ENCODE measurements around the gene MS4A3.
"Not testable (repeated sequence)": the region's sequence is repeated elsewhere in the genome, so short reads cannot be mapped to it uniquely, and the experiment has no call there.

Gene MS4A3

DNA sequence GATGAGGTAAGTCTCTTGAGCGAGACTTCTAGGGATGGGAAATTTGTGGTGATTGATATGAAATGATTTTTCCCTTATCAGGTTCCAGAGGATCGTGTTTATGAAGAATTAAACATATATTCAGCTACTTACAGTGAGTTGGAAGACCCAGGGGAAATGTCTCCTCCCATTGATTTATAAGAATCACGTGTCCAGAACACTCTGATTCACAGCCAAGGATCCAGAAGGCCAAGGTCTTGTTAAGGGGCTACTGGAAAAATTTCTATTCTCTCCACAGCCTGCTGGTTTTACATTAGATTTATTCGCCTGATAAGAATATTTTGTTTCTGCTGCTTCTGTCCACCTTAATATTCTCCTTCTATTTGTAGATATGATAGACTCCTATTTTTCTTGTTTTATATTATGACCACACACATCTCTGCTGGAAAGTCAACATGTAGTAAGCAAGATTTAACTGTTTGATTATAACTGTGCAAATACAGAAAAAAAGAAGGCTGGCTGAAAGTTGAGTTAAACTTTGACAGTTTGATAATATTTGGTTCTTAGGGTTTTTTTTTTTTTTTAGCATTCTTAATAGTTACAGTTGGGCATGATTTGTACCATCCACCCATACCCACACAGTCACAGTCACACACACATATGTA lies 39.1 kb downstream of the MS4A3 start:
- no peak for DNase-seq

DNA sequence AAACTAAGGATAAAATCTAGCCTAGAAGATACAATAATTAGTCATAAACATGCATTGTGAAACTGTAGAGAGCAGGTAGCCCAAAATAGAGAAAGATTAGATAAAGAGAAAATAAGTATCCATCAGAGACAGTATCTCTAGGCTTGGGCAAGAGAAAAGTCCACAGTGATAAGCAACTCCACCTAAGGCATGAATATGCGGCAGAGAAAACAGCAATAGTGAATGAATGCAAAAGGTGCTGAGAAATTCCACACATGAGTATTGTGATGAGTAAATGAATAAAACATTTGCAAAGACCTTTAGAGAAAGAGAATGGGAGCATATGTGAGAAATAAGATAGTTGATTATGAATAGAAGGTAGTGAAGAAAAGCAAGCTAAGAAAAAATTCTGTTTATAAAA lies 40.7 kb downstream of the MS4A3 start:
- no peak for DNase-seq

DNA sequence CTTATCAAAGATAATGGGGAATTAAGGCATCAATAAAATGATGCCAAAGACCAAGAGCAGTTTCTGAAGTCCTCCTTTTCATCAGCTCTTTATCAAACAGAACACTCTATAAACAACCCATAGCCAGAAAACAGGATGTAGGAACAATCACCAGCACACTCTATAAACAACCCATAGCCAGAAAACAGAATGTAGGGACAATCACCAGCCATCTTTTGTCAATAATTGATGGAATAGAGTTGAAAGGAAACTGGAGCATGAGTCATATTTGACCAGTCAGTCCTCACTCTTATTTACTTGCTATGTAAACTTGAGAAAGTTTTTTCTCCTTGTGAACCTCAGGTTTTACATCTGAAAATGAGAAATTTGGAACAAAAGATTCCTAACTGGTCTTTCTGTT lies 42.0 kb downstream of the MS4A3 start:
- no peak for DNase-seq

DNA sequence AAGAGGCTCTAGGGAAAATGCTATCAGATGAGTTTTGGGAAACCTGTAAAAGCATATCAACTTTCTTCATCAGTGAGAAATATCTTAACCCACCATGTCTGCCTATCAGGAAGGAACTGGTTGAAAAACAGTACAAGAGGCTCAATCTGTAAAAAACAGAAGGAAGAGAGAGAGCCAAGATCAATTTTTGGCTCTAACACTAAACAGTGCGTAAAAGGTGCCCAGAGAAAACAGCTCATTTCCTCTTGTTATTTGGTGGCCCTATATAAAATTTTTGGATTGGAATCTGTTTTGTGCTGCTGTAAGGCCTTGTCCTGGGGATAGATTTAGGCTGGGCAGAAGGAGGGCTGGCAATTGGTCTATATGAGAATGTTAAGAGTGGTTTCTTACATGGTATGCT lies 44.1 kb downstream of the MS4A3 start:
- DNase-seq, result no peak

DNA sequence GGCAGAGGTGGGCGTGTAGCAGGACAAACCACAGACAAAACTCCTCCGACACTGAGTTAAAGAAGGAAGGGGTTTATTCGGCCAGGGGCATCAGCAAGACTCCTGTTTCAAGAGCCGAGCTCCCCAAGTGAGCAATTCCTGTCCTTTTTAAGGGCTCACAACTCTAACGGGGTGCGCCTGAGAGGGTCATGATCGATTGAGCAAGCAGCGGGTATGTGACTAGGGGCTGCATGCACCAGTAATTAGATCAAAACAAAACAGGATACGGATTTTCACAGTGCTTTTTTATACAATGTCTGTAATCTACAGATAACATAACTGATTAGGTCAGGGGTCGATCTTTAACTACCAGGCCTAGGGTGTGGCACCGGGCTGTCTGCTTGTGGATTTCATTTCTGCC lies 44.9 kb downstream of the MS4A3 start:
- DNase-seq, result not testable (repeated sequence)

DNA sequence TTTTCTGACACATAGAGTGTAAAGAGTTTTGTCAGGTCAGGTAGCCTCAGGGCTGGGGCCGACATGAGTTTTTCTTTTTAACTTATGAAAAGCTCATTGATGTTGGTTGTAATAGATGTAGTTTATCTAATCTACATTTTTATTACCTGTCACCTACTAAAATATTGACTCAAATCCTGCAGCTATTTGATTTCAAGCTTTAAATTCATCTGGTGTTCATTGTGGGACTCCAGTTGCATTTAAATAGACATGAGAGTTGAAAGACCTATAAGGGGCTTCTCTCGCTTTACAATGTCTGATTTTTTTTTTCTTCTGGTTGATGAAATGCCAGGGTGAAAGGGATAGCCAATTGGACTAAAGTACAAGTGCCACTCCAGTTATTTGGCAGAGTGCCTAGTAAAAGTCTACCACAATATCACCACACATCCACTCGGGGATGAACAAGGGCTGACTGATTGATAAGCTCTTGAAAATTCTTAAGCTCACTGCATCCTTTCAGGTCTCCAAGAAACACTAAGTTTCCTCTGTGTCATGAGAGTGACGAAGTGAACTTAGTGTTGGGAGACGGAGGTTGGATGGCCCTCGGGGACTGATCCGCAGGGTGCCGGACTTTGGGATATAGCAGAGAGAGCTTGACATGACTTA lies 48.1 kb downstream of the MS4A3 start:
- DNase-seq, result not testable (repeated sequence)

DNA sequence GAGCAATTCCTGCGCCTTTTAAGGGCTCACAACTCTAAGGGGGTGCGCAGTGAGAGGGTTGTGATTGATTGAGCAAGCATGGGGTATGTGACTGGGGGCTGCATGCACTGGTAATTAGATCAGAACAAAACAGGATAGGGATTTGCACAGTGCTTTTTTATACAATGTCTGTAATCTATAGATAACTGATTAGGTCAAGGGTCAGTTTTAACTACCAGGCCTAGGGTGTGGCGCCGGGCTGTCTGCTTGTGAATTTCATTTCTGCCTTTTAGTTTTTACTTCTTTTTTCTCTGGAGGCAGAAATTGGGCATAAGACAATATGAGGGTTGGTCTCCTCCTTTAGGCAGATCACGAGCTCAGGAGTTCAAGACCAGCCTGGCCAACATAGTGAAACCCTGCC lies 52.2 kb downstream of the MS4A3 start:
- not testable (repeated sequence) for DNase-seq

DNA sequence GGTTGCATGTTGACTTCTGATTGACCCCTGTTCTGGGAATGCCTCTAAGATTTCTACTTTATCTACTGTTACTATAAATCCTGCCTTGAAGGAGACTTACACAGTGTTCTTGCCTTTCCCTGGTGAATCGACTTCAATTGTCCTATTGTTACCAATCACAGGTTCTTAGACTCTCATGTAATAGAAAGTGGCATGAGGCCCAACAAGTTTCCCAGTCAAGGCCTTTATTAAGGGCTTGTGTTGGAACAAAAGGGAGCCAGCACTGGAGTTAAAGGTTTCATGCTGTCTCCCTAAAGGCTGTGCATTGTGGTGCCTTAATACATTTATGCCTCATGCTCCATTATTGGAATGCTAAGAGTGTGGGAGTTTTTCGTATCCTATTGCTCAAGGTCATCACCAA lies 55.3 kb downstream of the MS4A3 start:
- no peak for DNase-seq

DNA sequence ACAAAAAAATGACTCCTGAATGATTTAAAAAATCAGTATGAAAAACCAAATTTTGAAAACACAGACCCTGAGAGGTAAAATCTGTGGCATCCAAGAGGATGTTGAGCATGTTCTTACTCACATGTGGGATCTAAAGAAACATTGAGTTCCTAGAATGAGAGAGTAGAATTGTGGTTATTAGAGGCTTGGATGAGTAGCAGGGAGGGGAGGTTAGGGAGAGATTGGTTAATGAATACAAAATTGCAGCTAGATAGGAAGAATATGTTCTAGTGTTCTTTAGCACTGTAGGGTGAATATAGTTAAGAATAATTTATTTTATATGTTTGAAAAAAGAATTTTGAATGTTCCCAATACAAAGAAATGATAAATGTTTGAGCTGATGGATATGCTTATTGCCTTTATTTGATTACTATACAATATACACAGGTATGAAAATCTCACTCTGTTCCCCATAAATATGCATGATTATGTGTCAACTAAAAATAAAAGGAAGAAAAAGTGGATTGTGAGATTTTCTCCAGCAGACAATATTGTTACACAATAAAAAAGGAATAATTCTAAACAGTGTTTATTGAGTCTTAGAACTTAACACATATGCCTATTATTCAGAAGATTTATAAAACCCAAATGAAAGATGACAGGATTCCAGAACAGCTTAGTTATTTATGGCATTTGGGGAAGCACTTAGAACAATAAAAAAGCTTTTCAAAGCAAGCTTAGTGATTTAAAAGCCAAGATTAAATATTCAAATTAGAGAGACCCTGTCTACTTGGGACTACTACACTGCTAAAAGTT lies 60.7 kb downstream of the MS4A3 start:
- DNase-seq, result no peak

DNA sequence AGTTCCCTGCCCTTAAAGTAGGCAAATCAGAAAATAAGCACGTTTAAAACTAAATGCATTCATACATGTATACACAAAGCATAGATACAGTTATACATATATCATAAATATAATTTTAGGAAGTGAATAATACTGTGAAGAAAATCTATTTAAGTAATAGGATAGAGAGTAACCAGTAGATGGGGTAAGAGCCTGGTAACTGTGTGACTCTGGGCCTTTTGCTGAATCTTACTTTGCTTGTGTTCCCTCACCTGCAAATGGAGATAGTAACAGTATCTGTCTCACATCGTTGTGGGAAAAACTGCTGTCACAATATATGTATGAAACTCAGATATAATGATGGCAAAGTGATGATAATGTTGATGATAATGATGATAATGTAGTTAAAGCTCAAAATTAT lies 61.9 kb downstream of the MS4A3 start:
- DNase-seq, result no peak

DNA sequence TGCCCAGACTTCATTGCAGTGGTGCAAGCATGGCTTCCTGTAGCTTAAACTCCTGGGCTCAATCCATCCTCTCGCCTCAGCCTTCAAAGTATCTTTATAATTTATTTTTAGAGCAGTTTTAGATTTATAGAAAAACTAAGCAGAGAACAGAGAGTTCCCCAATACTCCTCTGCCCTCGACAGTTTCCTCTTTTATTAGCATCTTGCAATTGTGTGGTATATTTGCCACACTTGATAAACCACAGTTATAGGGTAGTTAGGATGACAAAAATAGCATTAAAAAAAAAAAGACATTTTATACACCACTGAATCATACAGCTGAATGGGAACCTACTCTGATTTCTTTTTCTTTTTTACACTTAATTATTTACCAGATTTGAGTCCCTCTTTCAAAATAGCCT lies 63.2 kb downstream of the MS4A3 start:
- DNase-seq, result no peak
